ENCODE results near the gene RGS9. TPM values are rescaled to one million over a fixed set of nuclear protein-coding genes. Genes with fewer than 3 reads are reported as not detected.
"Not testable (repeated sequence)": the region's sequence is repeated elsewhere in the genome, so short reads cannot be mapped to it uniquely, and the experiment has no call there.

Gene RGS9
- total RNA-seq (10 to 100 TPM in 3 of 5 donors, 1 to 10 TPM in 2; 1.2 to 16.1 (median 13.4) TPM), polyA plus RNA-seq (1 to 10 TPM; 3.1 to 9.0 (median 4.5) TPM)
- long read RNA-seq, donor 1, partial matches to known transcripts, result 0 of 2 reads
- long read RNA-seq, donor 1, other reads (novel, unspliced or antisense), result 0 of 2 reads
- long read RNA-seq, donor 2, partial matches to known transcripts, result 0 of 1 reads
- long read RNA-seq, donor 2, other reads (novel, unspliced or antisense), result 0 of 1 reads
- long read RNA-seq, donor 3, result 0 reads
- long read RNA-seq, donor 4, partial matches to known transcripts, result 0 of 1 reads
- long read RNA-seq, donor 4, other reads (novel, unspliced or antisense), result 0 of 1 reads
- long read RNA-seq, donor 5, transcript RGS9-212 (3 exons, 2,736 nt), result major isoform, 9 of 9 reads
- long read RNA-seq, donor 5, partial matches to known transcripts, result 0 of 9 reads
- long read RNA-seq, donor 5, other reads (novel, unspliced or antisense), result 0 of 9 reads
- long read RNA-seq, donor 6, transcript RGS9-212 (3 exons, 2,736 nt), result major isoform, 5 of 6 reads
- long read RNA-seq, donor 6, partial matches to known transcripts, result 0 of 6 reads
- long read RNA-seq, donor 6, other reads (novel, unspliced or antisense), result 0 of 6 reads
- long read RNA-seq, donor 7, partial matches to known transcripts, result 0 of 5 reads
- long read RNA-seq, donor 7, other reads (novel, unspliced or antisense), result 0 of 5 reads
- long read RNA-seq, donor 8, partial matches to known transcripts, result 0 of 4 reads
- long read RNA-seq, donor 8, other reads (novel, unspliced or antisense), result 0 of 4 reads
- long read RNA-seq, donor 9, transcript RGS9-212 (3 exons, 2,736 nt), result major isoform, 7 of 7 reads
- long read RNA-seq, donor 9, partial matches to known transcripts, result 0 of 7 reads
- long read RNA-seq, donor 9, other reads (novel, unspliced or antisense), result 0 of 7 reads
- long read RNA-seq, donor 10, partial matches to known transcripts, result 0 of 3 reads
- long read RNA-seq, donor 10, other reads (novel, unspliced or antisense), result 0 of 3 reads

GRCh38 chr17:65137021-65137939, at the start of gene RGS9:
Gene RGS9 (plus strand): TSS chr17:65137370. CDS start chr17:65137541, 171 bp downstream.
- H3K27ac ChIP-seq, result peak within 1 kb of the TSS in 2 of 5 donors; percentile 31 to 71
- DNase-seq, result peak; percentile 90 to 94
- H3K36me3 ChIP-seq, result no peaks in the 10 kb centered on the region
- WGBS, 5 donors, result 2 to 5% (median 4%) methylated on average over 22 to 56 of the region's 56 CpGs
- TF ChIP-seq, protein P1, sequence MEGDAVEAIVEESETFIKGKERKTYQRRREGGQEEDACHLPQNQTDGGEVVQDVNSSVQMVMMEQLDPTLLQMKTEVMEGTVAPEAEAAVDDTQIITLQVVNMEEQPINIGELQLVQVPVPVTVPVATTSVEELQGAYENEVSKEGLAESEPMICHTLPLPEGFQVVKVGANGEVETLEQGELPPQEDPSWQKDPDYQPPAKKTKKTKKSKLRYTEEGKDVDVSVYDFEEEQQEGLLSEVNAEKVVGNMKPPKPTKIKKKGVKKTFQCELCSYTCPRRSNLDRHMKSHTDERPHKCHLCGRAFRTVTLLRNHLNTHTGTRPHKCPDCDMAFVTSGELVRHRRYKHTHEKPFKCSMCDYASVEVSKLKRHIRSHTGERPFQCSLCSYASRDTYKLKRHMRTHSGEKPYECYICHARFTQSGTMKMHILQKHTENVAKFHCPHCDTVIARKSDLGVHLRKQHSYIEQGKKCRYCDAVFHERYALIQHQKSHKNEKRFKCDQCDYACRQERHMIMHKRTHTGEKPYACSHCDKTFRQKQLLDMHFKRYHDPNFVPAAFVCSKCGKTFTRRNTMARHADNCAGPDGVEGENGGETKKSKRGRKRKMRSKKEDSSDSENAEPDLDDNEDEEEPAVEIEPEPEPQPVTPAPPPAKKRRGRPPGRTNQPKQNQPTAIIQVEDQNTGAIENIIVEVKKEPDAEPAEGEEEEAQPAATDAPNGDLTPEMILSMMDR (IDR thresholded peaks at IDR 0.05), result peak in 6 of 7 experiments; percentile 74 to 100 (median 96)
- no peak for TF ChIP-seq POLR2A (IDR thresholded peaks at IDR 0.05)
- peaks cover 0 to 32% (median 18%) of the 10 kb centered on the region in 4 donors for H3K4me1 ChIP-seq
- no peaks in the 10 kb centered on the region for H3K9me3 ChIP-seq
- H3K27me3 ChIP-seq, result peaks cover 0 to 27% (median 8%) of the 10 kb centered on the region in 3 donors
- intact Hi-C loops (cut with DNase I; ENCODE audit: low total_unique reads), result no loop called here
- peak within 1 kb of the TSS; percentile 51 to 54 (median 52) for H3K4me3 ChIP-seq

DNA sequence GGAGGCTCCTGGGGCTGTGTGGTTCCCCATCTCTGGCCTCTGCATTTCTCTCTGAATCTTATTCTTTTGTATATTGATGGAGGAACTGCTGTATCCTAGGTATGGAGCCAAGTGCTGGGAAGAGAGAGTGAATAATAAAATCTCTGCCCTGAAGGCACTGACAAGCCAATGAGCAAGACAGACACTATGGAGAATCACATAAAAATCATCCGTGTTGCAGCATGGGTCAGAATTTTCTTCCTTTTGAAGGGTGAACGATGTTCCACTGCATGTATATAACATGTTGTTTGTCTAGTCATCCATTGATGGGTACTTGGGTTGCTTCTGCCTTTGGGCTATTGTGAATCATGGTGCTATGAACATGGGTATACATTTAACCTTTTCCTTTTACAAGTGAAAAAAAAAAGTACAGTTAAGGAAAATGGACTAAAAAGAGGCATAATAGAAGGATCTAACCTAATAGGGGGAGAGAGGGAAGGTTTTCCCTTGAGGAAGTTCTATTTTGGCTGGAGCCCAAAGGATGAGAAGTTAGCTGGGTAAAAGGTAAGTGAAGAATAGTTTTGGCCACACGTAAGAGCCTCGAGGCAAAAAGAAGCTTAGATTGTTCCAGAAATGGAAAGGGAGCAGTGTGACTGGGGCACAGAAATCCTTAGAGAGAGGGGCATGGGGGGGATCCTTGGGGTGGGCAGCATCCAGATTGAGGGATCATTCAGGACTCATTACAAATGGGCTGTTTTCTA, 48.4 kb upstream of the RGS9 start:
- Histone ChIP-seq H3K4me1 (peaks cover 0 to 6% (median 0%) of the 10 kb centered on the region in 4 donors), H3K4me3 (no peak overlapping the region), H3K36me3 (no peaks in the 10 kb centered on the region), H3K27me3 (no peaks in the 10 kb centered on the region), H3K27ac (no peak overlapping the region), H3K9me3 (no peaks in the 10 kb centered on the region)
- 63 to 84% (median 74%) methylated on average over 4 of the region's 4 CpGs for WGBS, 5 donors
- intact Hi-C loops (cut with DNase I; ENCODE audit: low total_unique reads), result no loop called here
- DNase-seq, result no peak
- TF ChIP-seq, protein P1 (IDR thresholded peaks at IDR 0.05), result no peak
- no peak for TF ChIP-seq POLR2AphosphoS5 (IDR thresholded peaks at IDR 0.05)
- no peak for TF ChIP-seq POLR2A (IDR thresholded peaks at IDR 0.05)
- TF ChIP-seq EP300 (IDR thresholded peaks at IDR 0.05), result no peak

DNA sequence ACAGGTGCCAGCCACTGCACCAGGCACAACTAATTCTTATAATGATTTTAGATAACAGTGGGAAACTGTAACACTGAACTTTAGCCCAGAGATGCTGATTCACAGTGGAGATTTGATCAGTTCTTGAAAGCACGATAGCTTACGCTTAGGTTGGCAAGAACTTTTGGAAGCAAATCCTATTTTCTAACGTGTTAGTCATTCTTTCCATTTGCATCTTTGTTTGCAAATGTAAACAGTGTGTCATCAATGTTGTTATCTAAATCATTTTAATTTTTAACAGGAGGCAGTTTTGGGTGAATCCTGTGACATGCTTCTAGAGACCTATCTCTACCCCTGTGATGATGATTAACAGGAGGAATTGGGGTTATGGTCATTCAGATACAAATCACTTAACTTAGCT, 44.9 kb upstream of the RGS9 start:
- Histone ChIP-seq H3K27me3 (no peaks in the 10 kb centered on the region), H3K27ac (no peak overlapping the region), H3K4me1 (no peaks in the 10 kb centered on the region), H3K4me3 (no peak overlapping the region), H3K9me3 (no peaks in the 10 kb centered on the region), H3K36me3 (no peaks in the 10 kb centered on the region)
- intact Hi-C loops (cut with DNase I; ENCODE audit: low total_unique reads), result no loop called here
- TF ChIP-seq, protein P1 (IDR thresholded peaks at IDR 0.05), result no peak
- peak in 2 of 3 donors; percentile 31 to 49 for TF ChIP-seq POLR2AphosphoS5 (IDR thresholded peaks at IDR 0.05)
- 28 to 48% (median 32%) methylated on average over 3 of the region's 3 CpGs for WGBS, 5 donors
- no peak for DNase-seq

- intact Hi-C loops (cut with DNase I; ENCODE audit: low total_unique reads); H3K9me3 ChIP-seq; DNase-seq; H3K36me3 ChIP-seq; H3K27me3 ChIP-seq; H3K4me3 ChIP-seq; H3K4me1 ChIP-seq; H3K27ac ChIP-seq: not testable (repeated sequence)
- 92 to 95% (median 93%) methylated on average over 15 of the region's 15 CpGs for WGBS, 5 donors
Measured at GRCh38 chr17:65092721-65093356, 44.3 kb upstream of the RGS9 start.

All from stomach (tissue), 19 donors.